IPS-15b (cell line): ENCODE results near the gene CTBP2.
A peak's percentile ranks its signal among the peaks of the same experiment; 100 is the strongest.

Experiments used
- H3K27me3 ChIP-seq: one replicate; pipeline ENCODE4 v1.6.1; 2013; ENCODE audit warnings: low read length; ENCODE audit not compliant: control insufficient read depth, insufficient read depth
- H3K36me3 ChIP-seq: one replicate; pipeline ENCODE4 v1.6.1; 2013; ENCODE audit warnings: low read length; ENCODE audit not compliant: control insufficient read depth, insufficient read depth
- H3K4me1 ChIP-seq: one replicate; pipeline ENCODE4 v1.6.1; 2013; ENCODE audit warnings: mild to moderate bottlenecking, low read length; ENCODE audit not compliant: control insufficient read depth, insufficient read depth
- H3K4me3 ChIP-seq: one replicate; pipeline ENCODE4 v1.5.1; 2013; ENCODE audit warnings: low read depth, low read length
- H3K9ac ChIP-seq: one replicate; pipeline ENCODE4 v1.6.1; 2013; ENCODE audit warnings: low read depth, mild to moderate bottlenecking, low read length
- H3K9me3 ChIP-seq: one replicate; pipeline ENCODE4 v1.6.1; 2013; ENCODE audit warnings: mild to moderate bottlenecking, low read length; ENCODE audit not compliant: control insufficient read depth, insufficient read depth

CTBP2 gene

DNA sequence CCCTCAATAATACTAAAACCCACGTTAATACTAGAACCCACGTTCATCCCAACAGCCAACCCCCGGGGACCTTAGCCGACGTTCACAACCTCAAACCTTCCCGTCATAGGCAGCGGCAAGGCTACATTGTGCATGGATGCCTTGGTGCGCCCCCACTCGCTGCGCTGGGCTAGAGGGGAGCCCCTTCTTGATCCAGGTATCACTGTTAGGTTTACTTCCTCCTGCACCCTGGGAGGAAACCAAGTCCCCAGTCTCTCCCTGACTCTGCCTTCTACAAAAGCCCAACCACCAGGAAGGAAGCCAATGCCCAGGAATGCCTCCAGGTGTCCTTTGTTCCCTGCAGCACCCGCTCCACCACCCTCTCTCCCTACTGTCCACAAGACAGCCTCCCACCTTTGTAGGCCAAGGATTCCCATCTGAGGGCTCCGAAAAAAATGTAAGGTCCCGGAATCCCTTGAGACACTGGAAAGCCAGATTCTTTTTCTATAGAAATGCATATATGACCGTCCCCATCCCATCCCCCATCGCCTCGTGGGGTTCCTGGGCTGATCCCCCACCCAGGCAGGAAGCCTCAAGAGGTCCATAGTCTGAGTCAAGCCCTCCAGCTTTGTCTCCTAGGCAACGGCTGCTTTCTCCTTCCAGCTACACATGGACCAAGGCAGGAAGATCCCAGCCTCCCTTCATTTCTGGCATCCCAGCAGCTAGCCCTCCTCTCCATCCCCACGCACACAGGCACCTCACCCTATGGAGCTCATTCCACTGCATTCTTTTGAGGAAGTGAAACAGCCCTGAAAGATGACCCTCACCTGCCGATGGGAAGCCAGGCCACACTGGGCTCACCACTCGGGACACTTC, 25.2 kb downstream of the CTBP2 start:
- Histone ChIP-seq H3K4me1 (peaks cover 53% of the 10 kb centered on the region), H3K27me3 (no peaks in the 10 kb centered on the region), H3K36me3 (peaks cover 35% of the 10 kb centered on the region), H3K9me3 (no peaks in the 10 kb centered on the region), H3K9ac (no peak overlapping the region), H3K4me3 (no peak overlapping the region)

DNA sequence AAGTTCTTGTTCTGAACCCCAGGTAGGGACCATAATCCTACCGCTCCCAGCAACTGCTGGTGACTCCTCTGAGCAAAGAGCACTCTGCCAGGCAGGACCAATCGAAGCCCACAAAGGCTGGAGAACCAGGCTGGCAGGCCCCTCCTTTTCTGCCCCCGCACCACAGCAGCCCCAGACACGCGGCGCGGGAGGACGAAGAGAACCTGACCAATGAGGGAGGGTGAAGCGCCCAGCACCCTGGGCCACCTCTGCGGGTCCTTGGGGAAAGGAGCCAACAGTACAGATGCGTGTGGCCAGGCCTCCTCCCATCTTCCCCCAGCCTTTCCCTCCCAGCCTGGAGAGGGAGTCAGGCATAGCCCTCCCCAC, 25.9 kb downstream of the CTBP2 start:
- peaks cover 35% of the 10 kb centered on the region for H3K36me3 ChIP-seq
- H3K4me1 ChIP-seq, result peaks cover 51% of the 10 kb centered on the region
- no peaks in the 10 kb centered on the region for H3K9me3 ChIP-seq

DNA sequence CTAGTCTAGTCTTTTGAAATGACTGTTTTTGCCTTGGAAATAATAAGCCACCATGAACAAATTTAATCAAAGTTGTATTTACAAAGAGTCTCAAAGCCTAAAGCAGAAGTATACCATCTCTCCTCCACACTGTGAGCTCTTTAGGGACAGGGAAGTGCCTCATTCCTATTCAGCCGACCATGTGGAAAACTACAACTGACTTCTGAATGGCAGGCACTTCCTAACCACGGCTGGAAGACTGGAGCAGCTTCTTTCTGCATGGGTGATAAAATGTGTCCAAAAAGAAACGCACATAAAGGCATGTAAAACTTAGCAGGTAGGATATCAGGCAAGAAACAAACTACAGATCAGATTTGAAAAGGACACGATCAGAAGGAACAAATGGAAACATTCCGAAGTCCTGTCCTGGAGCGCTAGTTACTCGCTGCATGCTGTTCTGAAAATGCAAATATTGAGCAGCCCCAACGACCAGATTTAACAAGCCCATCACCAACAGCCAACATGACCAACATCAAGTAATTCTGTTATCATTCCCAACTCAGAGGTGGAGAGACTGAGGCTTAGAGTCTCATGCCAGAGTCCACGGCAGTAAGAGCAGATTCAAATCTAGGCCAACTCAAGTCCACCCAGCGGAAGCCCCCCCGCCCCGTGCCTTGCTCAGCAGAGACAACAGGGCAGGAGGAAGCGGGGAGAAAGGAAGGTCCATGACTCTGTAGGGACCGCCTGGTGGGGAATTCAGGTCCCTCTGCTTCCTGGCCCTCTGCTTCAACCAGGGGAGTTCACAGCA, 26.5 kb downstream of the CTBP2 start:
- Histone ChIP-seq H3K27me3 (no peaks in the 10 kb centered on the region), H3K9me3 (no peaks in the 10 kb centered on the region), H3K4me1 (peaks cover 51% of the 10 kb centered on the region), H3K4me3 (peak overlapping the region; percentile 28), H3K36me3 (peaks cover 38% of the 10 kb centered on the region), H3K9ac (no peak overlapping the region)

More for the DNA sequence above, 25.9 kb downstream of the CTBP2 start:
- Histone ChIP-seq H3K27me3 (no peaks in the 10 kb centered on the region), H3K9ac (no peak overlapping the region), H3K4me3 (peak overlapping the region; percentile 28)

DNA sequence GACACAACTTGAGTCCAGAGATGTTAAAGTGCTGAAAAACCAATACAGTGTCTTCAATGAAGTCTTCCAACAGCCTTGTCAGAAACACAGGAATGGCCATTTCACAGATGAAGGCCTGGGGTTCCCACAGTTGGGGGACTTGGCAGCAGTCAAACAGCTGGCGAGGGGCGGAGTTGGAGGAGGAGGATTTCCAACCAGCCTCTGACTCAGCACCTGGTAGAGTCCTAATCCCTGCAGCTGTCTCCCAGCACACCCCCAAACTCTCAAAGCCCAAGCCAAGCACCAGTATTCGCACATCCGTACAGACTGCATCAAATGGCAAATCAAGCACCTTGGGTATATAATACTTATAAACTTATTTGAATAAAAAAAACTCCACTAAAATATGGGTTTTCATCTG, 28.0 kb downstream of the CTBP2 start:
- no peaks in the 10 kb centered on the region for H3K27me3 ChIP-seq
- H3K4me1 ChIP-seq, result peaks cover 45% of the 10 kb centered on the region
- no peaks in the 10 kb centered on the region for H3K9me3 ChIP-seq
- H3K4me3 ChIP-seq, result no peak overlapping the region
- H3K9ac ChIP-seq, result no peak overlapping the region
- peaks cover 38% of the 10 kb centered on the region for H3K36me3 ChIP-seq

DNA sequence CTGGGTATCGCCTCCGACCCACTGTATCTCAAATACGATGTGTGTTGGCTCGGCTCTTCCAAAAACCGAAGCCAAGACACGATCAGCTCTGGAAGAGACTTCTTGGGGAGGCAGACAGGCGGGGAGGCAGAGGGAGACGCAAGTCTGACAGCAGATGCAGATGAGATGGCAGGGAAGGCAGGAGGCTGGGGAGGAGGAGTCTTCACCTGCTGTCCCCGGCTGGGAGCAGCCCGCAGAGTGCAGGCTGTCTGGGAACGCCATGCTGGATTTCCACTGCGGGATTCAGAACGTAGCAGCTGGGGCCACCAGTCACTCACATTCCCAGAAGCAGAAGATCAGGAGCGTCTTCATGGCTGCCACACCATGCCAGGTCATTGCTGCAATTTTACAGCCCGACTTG, 29.4 kb downstream of the CTBP2 start:
- no peaks in the 10 kb centered on the region for H3K27me3 ChIP-seq
- H3K36me3 ChIP-seq, result peaks cover 29% of the 10 kb centered on the region
- no peaks in the 10 kb centered on the region for H3K9me3 ChIP-seq
- H3K9ac ChIP-seq, result no peak overlapping the region
- H3K4me3 ChIP-seq, result no peak overlapping the region
- H3K4me1 ChIP-seq, result peaks cover 44% of the 10 kb centered on the region

- Histone ChIP-seq H3K4me3 (no peak overlapping the region), H3K4me1 (peaks cover 43% of the 10 kb centered on the region), H3K9ac (no peak overlapping the region), H3K9me3 (no peaks in the 10 kb centered on the region), H3K27me3 (no peaks in the 10 kb centered on the region), H3K36me3 (peaks cover 29% of the 10 kb centered on the region)
Observed at GRCh38 chr10:125130260-125130659, 30.1 kb downstream of the CTBP2 start.

DNA sequence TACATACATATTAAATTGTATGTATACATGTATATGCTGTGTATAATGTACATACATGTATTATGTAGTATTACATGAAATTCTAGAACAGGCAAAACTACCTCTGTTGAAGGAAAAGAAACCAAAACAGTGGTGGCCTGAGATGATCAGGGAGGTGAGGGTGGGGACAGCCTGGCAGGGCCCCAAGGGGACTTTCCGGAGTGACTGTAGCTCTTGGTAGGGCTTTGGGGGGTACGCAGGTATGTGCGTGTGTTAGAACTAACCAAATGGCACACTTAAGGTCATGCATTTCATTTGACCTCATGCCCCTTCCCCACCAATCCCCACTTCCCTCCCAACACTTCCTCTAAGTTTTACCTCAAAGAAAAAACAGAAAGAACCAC, 31.3 kb downstream of the CTBP2 start:
- Histone ChIP-seq H3K9ac (no peak overlapping the region), H3K9me3 (no peaks in the 10 kb centered on the region), H3K27me3 (no peaks in the 10 kb centered on the region), H3K4me3 (no peak overlapping the region), H3K4me1 (peaks cover 41% of the 10 kb centered on the region), H3K36me3 (peaks cover 29% of the 10 kb centered on the region)

DNA sequence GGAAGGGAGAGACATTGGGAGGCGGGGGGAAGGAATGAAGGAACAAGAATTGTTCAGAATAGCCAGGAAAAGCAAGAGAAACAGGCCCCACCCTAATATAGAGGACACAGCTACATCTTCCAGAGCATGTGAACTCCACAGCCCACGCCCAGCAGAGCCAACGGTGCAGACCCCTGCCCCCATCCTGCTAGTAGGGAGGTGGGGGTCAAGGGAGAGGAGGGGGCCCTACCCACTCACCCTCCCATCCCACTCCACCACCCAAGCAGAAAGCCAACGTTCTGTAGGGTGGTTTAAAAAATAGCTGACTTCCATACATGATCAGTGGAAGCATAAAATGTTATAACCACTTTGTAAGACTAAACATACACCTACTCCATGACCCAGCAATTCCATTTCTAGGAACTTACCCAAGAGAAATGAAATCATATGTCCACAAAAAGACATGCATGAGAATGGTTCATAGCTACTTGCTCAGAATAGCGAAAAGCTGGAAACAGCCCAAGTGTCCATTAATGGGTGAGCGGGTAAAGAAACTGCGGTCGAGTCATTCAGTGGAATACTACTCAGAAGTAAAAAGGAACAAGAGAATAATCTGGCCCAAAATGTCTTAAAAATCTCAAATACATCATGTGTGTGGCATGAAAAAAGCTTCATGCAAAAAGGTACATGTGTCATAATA, 31.8 kb downstream of the CTBP2 start:
- Histone ChIP-seq H3K9ac (no peak overlapping the region), H3K36me3 (peaks cover 29% of the 10 kb centered on the region), H3K4me1 (peaks cover 41% of the 10 kb centered on the region), H3K9me3 (no peaks in the 10 kb centered on the region), H3K4me3 (no peak overlapping the region), H3K27me3 (no peaks in the 10 kb centered on the region)

- Histone ChIP-seq H3K4me3 (no peak overlapping the region), H3K9me3 (no peaks in the 10 kb centered on the region), H3K27me3 (no peaks in the 10 kb centered on the region), H3K36me3 (peaks cover 29% of the 10 kb centered on the region), H3K4me1 (peaks cover 35% of the 10 kb centered on the region), H3K9ac (no peak overlapping the region)
Observed at GRCh38 chr10:125127986-125128385, 32.4 kb downstream of the CTBP2 start.

GRCh38 chr10:125127110-125127509, 33.3 kb downstream of the CTBP2 start:
- no peak overlapping the region for H3K4me3 ChIP-seq
- H3K27me3 ChIP-seq, result no peaks in the 10 kb centered on the region
- H3K9me3 ChIP-seq, result no peaks in the 10 kb centered on the region
- H3K9ac ChIP-seq, result no peak overlapping the region
- H3K4me1 ChIP-seq, result peaks cover 29% of the 10 kb centered on the region
- peaks cover 30% of the 10 kb centered on the region for H3K36me3 ChIP-seq

DNA sequence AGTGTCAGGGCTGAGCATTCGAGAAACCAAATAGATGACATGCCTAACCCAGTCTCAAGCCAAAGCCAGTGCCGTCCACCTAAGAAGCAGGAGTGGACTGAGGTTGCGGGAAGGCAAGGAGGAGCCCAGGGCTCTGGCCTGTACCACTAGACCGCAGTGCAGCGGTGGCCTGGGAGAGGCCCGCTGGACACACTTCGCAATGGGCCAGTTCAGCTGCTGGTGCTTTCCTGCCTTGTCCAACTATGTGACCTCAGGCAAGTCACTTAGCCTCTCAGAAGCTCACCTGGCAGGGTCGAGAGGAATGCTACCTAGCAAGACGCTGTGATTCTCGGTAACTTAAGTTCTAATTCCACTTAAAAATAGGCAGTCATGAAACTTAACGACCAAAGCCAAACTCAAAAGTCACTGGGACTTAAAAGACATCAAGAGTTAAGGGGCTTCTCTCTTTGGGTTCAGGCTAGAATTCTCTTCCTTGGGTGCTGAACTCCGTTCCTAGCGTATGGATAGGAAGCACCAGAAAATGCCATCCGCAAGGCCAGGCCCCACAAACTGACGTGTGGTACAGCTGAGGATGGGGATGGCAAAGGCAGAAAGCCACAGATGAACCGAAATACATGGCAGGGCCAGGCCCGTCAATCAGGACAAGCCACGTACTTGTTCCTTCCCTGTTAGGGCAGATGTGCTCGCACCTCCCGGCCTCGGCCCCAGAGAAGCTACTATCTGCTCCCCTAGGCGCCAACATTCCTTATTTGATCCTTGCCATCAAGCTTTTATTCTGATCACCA, 34.2 kb downstream of the CTBP2 start:
- Histone ChIP-seq H3K9me3 (no peaks in the 10 kb centered on the region), H3K36me3 (peaks cover 27% of the 10 kb centered on the region), H3K9ac (no peak overlapping the region), H3K4me3 (no peak overlapping the region), H3K27me3 (no peaks in the 10 kb centered on the region), H3K4me1 (peaks cover 35% of the 10 kb centered on the region)
